GM12878 (cell line): ENCODE measurements around the gene GALNT16. TPM values are rescaled to one million over a fixed set of nuclear protein-coding genes. Genes with fewer than 3 reads are reported as not detected.

Experiments
- ATAC-seq: fragments of 200-7000 bp; cut with Tn5 transposase; 3 replicates; pipeline ENCODE4 v1.9.1; 2020; ENCODE audit warnings: mild to moderate bottlenecking, moderate library complexity
- BruUV-seq: library from RNA; stranded (reverse); fragments of 400-500 nt; replicated peaks from 2 replicates; lab custom pipeline; 2021; lab: Mats Ljungman, UMichigan
- CTCF ChIA-PET: fragments of 300-600 bp; sonication (Branson Sonifier 250); formaldehyde crosslinking; extraction: SDS; loops from one replicate; lab custom pipeline; 2021; ENCODE audit warnings: inconsistent platforms; lab: Yijun Ruan, JAX
- POLR2A ChIA-PET: fragments of 350-600 bp; formaldehyde crosslinking; extraction: SDS; loops from one replicate; lab custom pipeline; 2021; ENCODE audit warnings: inconsistent platforms; lab: Charles Lee
- RAD21 ChIA-PET: fragments of 300-600 bp; sonication (Branson Sonifier 250); formaldehyde crosslinking; loops from one replicate; lab custom pipeline; 2023; ENCODE audit warnings: antibody characterized with exemption; ENCODE audit not compliant: unreplicated experiment; lab: Charles Lee
- SMC1A ChIA-PET: fragments of 300-600 bp; sonication (Branson Sonifier 250); formaldehyde crosslinking; loops from one replicate; lab custom pipeline; 2023; ENCODE audit not compliant: unreplicated experiment, uncharacterized antibody; lab: Charles Lee
- DNase-seq: peaks from one replicate; pipeline ENCODE4 v3.0.0-alpha.2; 2011; ENCODE audit warnings: low read depth, low spot score
- FAIRE-seq: peaks from 3 replicates; lab custom pipeline; 2011; peaks lifted over from hg19 to GRCh38; lab: Jason Lieb, UNC
- H2AFZ ChIP-seq: 2 replicates; pipeline ENCODE4 v1.6.0; 2011; ENCODE audit warnings: low read depth, low read length, control low read depth; ENCODE audit not compliant: control insufficient read depth
- H3K27ac ChIP-seq: 2 replicates; pipeline ENCODE4 v1.5.1; 2011; ENCODE audit warnings: control low read depth; ENCODE audit not compliant: control insufficient read depth, insufficient read depth
- H3K27me3 ChIP-seq, 2 experiments: replicated peaks in 1 of 2; 2 replicates each; pipeline versions ENCODE4 v1.6.0 to v1.6.1; 2011; ENCODE audit warnings: low read length in 1 of 2; ENCODE audit not compliant: control insufficient read depth in 2 of 2, insufficient read depth in 2 of 2
- H3K36me3 ChIP-seq, 2 experiments: 2 replicates each; pipeline ENCODE4 v1.5.1; 2011; ENCODE audit warnings: low read length in 1 of 2; ENCODE audit not compliant: control insufficient read depth in 2 of 2, insufficient read depth in 2 of 2
- H3K4me1 ChIP-seq: 2 replicates; pipeline ENCODE4 v1.6.1; 2011; ENCODE audit warnings: mild to moderate bottlenecking, low read length, moderate library complexity, mixed read lengths; ENCODE audit not compliant: control insufficient read depth, insufficient read depth
- H3K4me2 ChIP-seq: 2 replicates; pipeline ENCODE4 v1.6.0; 2011; ENCODE audit warnings: control low read depth; ENCODE audit not compliant: control insufficient read depth, insufficient read depth
- H3K4me3 ChIP-seq: fragments of 200-600 bp; sonication (generic); 2 replicates; pipeline ENCODE4 v1.5.1; 2016
- H3K79me2 ChIP-seq: 2 replicates; pipeline ENCODE4 v1.6.0; 2011; ENCODE audit warnings: low read length; ENCODE audit not compliant: control insufficient read depth, insufficient read depth
- H3K9ac ChIP-seq: 2 replicates; pipeline ENCODE4 v1.8.0; 2011; ENCODE audit warnings: low read length, control low read depth, mixed read lengths; ENCODE audit not compliant: control insufficient read depth, insufficient read depth
- H3K9me3 ChIP-seq: replicated peaks from 3 replicates; pipeline ENCODE4 v1.5.1; 2011; ENCODE audit warnings: mild to moderate bottlenecking, low read length; ENCODE audit not compliant: control insufficient read depth, insufficient read depth
- H4K20me1 ChIP-seq: 2 replicates; pipeline ENCODE4 v1.6.0; 2011; ENCODE audit not compliant: control insufficient read depth, insufficient read depth
- BHLHE40 ChIP-seq, 2 experiments: fragments of 450-650 bp in 1 of 2; IDR thresholded peaks; 2 replicates each; pipeline ENCODE4 v1.6.1; 2011 to 2017; ENCODE audit warnings: low read depth in 2 of 2, borderline replicate concordance in 1 of 2, improper control_type of control experiment in 1 of 2, low read length in 1 of 2, mild to moderate bottlenecking in 1 of 2
- CHD2 ChIP-seq: IDR thresholded peaks from 2 replicates; pipeline ENCODE4 v1.6.1; 2011; ENCODE audit warnings: low read depth, low read length, improper control_type of control experiment, borderline replicate concordance
- in situ Hi-C: fragments of 300-500 bp; cut with MboI; formaldehyde crosslinking; loops from 9 replicates; pipeline ENCODE4 v1.14.3; 2018; ENCODE audit warnings: mixed read lengths
- intact Hi-C: fragments of 100-400 bp; cut with micrococcal nuclease; formaldehyde crosslinking; loops from one replicate; pipeline ENCODE4 v1.14.2; 2022; ENCODE audit not compliant: unreplicated experiment
- polyA plus RNA-seq, 11 experiments: library from polyadenylated mRNA; depleted of rRNA in 4 of 11; unstranded in 6 of 11; stranded (reverse) in 5 of 11; fragments of >200 nt; fragmentation: Nextera tagmentation in 4 of 11; fragmentation: Illumina TruSeq in 1 of 11; extraction: Ambion mirVana in 4 of 11; extraction: Trizol in 1 of 11; gene quantifications; 1 replicate in 1 of 11; 2 replicates in 10 of 11; pipeline versions ENCODE4 v1.2.1 to v1.2.3, GENCODE V29; 2011 to 2016; ENCODE audit warnings: inconsistent platforms in 2 of 11, missing spikeins in 2 of 11, low read depth in 1 of 11
- total RNA-seq, 4 experiments: library from RNA; depleted of rRNA in 3 of 4; stranded (reverse); fragments of >200 nt in 3 of 4; fragmentation: Illumina TruSeq in 1 of 4; extraction: Trizol in 1 of 4; gene quantifications; 2 replicates each; pipeline versions ENCODE4 v1.2.1 to v1.2.3, GENCODE V29; 2013 to 2021
- TF ChIP-seq, protein P1 (sequence below): fragments of 450-650 bp; formaldehyde crosslinking; IDR thresholded peaks from 2 replicates; pipeline ENCODE4 v1.4.0; 2022; ENCODE audit warnings: mild to moderate bottlenecking, moderate library complexity
- TF ChIP-seq, protein P2 (sequence below): fragments of 450-650 bp; IDR thresholded peaks from 2 replicates; pipeline ENCODE4 v1.6.1; 2016; ENCODE audit warnings: mild to moderate bottlenecking
- TF ChIP-seq, protein P3 (sequence below): fragments of 450-650 bp; IDR thresholded peaks from 2 replicates; pipeline ENCODE4 v1.6.1; 2017; ENCODE audit warnings: low read depth, mild to moderate bottlenecking, moderate library complexity
- TF ChIP-seq, protein P4 (sequence below), 3 experiments: IDR thresholded peaks in 2 of 3; conservative IDR thresholded peaks in 1 of 3; 2 replicates each; pipeline ENCODE4 v1.5.1; 2011; ENCODE audit warnings: low read depth in 3 of 3, low read length in 3 of 3, mild to moderate bottlenecking in 3 of 3, control low read depth in 2 of 3, moderate library complexity in 2 of 3, inconsistent platforms in 1 of 3, mixed read lengths in 1 of 3; ENCODE audit not compliant: control insufficient read depth in 2 of 3, insufficient read depth in 1 of 3; ENCODE audit errors: extremely low read depth in 1 of 3
- TF ChIP-seq, protein P5 (sequence below): fragments of 450-650 bp; IDR thresholded peaks from 2 replicates; pipeline ENCODE4 v1.6.1; 2017; ENCODE audit warnings: antibody characterized with exemption, mild to moderate bottlenecking, moderate library complexity

Gene GALNT16
- total and polyA plus RNA-seq, 10 of the 15 experiments (the other 5 are each of a cell fraction or from before 2014, with no cell fraction given) = under 0.01 to 0.08 (median 0.03) TPM; not detected in 3

DNA sequence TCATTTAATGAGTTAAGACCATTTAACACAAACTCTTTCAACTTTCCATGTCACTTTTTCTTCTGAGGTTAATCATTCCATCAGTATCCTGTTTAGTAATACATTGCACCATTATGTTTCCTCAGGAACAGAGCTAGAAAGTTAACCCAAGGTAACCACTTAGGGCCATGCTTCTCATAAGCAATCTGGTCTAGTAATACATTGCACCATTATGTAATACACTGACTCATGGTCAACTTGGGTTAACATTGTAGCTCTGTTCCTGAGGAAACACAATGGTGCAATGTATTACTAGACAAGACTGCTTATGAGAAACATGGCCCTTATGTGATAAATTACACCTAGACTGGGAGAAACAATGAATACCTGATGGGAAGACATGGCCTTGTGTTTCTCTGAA lies 116.5 kb downstream of the GALNT16 start:
- Histone ChIP-seq H3K79me2 (peaks cover 4% of the 10 kb centered on the region), H2AFZ (no peak overlapping the region), H3K27ac (no peak overlapping the region), H3K9me3 (no peaks in the 10 kb centered on the region), H3K4me2 (no peak overlapping the region), H3K4me1 (no peaks in the 10 kb centered on the region), H3K4me3 (no peak overlapping the region), H3K36me3 (peaks cover 5 to 26% of the 10 kb centered on the region in 2 experiments; a peak in 3 of 4 replicates), H4K20me1 (no peaks in the 10 kb centered on the region), H3K9ac (no peak overlapping the region), H3K27me3 (no peaks in the 10 kb centered on the region)
- CTCF ChIA-PET = interaction anchor here (0.6 to 2.0 kb wide), 4 partner anchors 9 to 29 kb away, joined by 3 to 4 read pairs (median 3); no protein-coding TSS in a partner anchor
- FAIRE-seq = no peak
- POLR2A ChIA-PET = interaction anchor here (0.9 to 2.2 kb wide), 4 partner anchors 9 to 25 kb away, joined by 3 to 8 read pairs (median 4); no protein-coding TSS in a partner anchor
- BruUV-seq = no TSS peak
- in situ Hi-C loops = no loop called here
- no peak for ATAC-seq
- RAD21 ChIA-PET = interaction anchor here (1.4 kb wide), 1 partner anchor 15 kb away, joined by 4 read pairs; no protein-coding TSS in a partner anchor
- intact Hi-C loops = no loop called here
- SMC1A ChIA-PET = interaction anchor here (0.9 to 1.9 kb wide), 8 partner anchors 8 to 88 kb away, joined by 3 to 7 read pairs (median 4); no protein-coding TSS in a partner anchor
- DNase-seq = no peak
- TF ChIP-seq BHLHE40 (IDR thresholded peaks at IDR 0.05; ENCODE audit: borderline replicate concordance in 1 of 2, low read depth in 2 of 2, low read length in 1 of 2) = no peak
- TF ChIP-seq, protein P1, sequence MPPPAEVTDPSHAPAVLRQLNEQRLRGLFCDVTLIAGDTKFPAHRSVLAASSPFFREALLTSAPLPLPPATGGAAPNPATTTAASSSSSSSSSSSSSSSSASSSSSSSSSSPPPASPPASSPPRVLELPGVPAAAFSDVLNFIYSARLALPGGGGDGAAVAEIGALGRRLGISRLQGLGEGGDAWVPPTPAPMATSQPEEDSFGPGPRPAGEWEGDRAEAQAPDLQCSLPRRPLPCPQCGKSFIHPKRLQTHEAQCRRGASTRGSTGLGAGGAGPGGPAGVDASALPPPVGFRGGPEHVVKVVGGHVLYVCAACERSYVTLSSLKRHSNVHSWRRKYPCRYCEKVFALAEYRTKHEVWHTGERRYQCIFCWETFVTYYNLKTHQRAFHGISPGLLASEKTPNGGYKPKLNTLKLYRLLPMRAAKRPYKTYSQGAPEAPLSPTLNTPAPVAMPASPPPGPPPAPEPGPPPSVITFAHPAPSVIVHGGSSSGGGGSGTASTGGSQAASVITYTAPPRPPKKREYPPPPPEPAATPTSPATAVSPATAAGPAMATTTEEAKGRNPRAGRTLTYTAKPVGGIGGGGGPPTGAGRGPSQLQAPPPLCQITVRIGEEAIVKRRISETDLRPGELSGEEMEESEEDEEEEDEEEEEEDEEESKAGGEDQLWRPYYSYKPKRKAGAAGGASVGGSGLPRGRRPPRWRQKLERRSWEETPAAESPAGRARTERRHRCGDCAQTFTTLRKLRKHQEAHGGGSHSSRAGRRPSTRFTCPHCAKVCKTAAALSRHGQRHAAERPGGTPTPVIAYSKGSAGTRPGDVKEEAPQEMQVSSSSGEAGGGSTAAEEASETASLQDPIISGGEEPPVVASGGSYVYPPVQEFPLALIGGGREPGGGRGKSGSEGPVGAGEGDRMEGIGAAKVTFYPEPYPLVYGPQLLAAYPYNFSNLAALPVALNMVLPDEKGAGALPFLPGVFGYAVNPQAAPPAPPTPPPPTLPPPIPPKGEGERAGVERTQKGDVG (CRISPR knock-in tag) = no peak
- no peak for TF ChIP-seq CHD2
- TF ChIP-seq, protein P2, sequence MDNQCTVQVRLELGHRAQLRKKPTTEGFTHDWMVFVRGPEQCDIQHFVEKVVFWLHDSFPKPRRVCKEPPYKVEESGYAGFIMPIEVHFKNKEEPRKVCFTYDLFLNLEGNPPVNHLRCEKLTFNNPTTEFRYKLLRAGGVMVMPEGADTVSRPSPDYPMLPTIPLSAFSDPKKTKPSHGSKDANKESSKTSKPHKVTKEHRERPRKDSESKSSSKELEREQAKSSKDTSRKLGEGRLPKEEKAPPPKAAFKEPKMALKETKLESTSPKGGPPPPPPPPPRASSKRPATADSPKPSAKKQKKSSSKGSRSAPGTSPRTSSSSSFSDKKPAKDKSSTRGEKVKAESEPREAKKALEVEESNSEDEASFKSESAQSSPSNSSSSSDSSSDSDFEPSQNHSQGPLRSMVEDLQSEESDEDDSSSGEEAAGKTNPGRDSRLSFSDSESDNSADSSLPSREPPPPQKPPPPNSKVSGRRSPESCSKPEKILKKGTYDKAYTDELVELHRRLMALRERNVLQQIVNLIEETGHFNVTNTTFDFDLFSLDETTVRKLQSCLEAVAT = no peak
- TF ChIP-seq, protein P3, sequence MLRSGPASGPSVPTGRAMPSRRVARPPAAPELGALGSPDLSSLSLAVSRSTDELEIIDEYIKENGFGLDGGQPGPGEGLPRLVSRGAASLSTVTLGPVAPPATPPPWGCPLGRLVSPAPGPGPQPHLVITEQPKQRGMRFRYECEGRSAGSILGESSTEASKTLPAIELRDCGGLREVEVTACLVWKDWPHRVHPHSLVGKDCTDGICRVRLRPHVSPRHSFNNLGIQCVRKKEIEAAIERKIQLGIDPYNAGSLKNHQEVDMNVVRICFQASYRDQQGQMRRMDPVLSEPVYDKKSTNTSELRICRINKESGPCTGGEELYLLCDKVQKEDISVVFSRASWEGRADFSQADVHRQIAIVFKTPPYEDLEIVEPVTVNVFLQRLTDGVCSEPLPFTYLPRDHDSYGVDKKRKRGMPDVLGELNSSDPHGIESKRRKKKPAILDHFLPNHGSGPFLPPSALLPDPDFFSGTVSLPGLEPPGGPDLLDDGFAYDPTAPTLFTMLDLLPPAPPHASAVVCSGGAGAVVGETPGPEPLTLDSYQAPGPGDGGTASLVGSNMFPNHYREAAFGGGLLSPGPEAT = no peak
- TF ChIP-seq, protein P4, sequence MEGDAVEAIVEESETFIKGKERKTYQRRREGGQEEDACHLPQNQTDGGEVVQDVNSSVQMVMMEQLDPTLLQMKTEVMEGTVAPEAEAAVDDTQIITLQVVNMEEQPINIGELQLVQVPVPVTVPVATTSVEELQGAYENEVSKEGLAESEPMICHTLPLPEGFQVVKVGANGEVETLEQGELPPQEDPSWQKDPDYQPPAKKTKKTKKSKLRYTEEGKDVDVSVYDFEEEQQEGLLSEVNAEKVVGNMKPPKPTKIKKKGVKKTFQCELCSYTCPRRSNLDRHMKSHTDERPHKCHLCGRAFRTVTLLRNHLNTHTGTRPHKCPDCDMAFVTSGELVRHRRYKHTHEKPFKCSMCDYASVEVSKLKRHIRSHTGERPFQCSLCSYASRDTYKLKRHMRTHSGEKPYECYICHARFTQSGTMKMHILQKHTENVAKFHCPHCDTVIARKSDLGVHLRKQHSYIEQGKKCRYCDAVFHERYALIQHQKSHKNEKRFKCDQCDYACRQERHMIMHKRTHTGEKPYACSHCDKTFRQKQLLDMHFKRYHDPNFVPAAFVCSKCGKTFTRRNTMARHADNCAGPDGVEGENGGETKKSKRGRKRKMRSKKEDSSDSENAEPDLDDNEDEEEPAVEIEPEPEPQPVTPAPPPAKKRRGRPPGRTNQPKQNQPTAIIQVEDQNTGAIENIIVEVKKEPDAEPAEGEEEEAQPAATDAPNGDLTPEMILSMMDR (IDR thresholded peaks at IDR 0.05 in 2 of 3, conservative IDR thresholded peaks at IDR 0.05 in 1 of 3; ENCODE audit: control insufficient read depth in 2 of 3, extremely low read depth in 1 of 3, insufficient read depth in 1 of 3, low read depth in 3 of 3, low read length in 3 of 3) = no peak
- TF ChIP-seq, protein P5, sequence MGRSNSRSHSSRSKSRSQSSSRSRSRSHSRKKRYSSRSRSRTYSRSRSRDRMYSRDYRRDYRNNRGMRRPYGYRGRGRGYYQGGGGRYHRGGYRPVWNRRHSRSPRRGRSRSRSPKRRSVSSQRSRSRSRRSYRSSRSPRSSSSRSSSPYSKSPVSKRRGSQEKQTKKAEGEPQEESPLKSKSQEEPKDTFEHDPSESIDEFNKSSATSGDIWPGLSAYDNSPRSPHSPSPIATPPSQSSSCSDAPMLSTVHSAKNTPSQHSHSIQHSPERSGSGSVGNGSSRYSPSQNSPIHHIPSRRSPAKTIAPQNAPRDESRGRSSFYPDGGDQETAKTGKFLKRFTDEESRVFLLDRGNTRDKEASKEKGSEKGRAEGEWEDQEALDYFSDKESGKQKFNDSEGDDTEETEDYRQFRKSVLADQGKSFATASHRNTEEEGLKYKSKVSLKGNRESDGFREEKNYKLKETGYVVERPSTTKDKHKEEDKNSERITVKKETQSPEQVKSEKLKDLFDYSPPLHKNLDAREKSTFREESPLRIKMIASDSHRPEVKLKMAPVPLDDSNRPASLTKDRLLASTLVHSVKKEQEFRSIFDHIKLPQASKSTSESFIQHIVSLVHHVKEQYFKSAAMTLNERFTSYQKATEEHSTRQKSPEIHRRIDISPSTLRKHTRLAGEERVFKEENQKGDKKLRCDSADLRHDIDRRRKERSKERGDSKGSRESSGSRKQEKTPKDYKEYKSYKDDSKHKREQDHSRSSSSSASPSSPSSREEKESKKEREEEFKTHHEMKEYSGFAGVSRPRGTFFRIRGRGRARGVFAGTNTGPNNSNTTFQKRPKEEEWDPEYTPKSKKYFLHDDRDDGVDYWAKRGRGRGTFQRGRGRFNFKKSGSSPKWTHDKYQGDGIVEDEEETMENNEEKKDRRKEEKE = no peak
